ENCODE data around the gene KLHDC9. TPM values are rescaled to one million over a fixed set of nuclear protein-coding genes. Genes with fewer than 3 reads are reported as not detected.
A peak's percentile ranks its signal among the peaks of the same experiment; 100 is the strongest.

Gene KLHDC9
- total RNA-seq, 1 donor from 2014 or later = 6.5 TPM

GRCh38 chr1:161083748-161084596 is 14.2 kb upstream of the KLHDC9 start:
- TF ChIP-seq CTCF (conservative IDR thresholded peaks at IDR 0.05; ENCODE audit: low read depth, low read length) = no peak
- DNase-seq (ENCODE audit: low read depth) = no peak
- H3K4me3 ChIP-seq (ENCODE audit: low read depth, low read length) = no peak overlapping the region

GRCh38 chr1:161084597-161084988 is 13.6 kb upstream of the KLHDC9 start:
- DNase-seq (ENCODE audit: low read depth) = no peak
- no peak for TF ChIP-seq CTCF (conservative IDR thresholded peaks at IDR 0.05; ENCODE audit: low read depth, low read length)

GRCh38 chr1:161085165-161085564 is 13.0 kb upstream of the KLHDC9 start:
- DNase-seq (ENCODE audit: low read depth) = no peak
- TF ChIP-seq CTCF (conservative IDR thresholded peaks at IDR 0.05; ENCODE audit: low read depth, low read length) = no peak
- H3K4me3 ChIP-seq (ENCODE audit: low read depth, low read length) = no peak overlapping the region

More at GRCh38 chr1:161084597-161084988, 13.6 kb upstream of the KLHDC9 start:
- H3K4me3 ChIP-seq (ENCODE audit: low read depth, low read length) = no peak overlapping the region

GRCh38 chr1:161086457-161086856 is 11.7 kb upstream of the KLHDC9 start:
- no peak for TF ChIP-seq CTCF (conservative IDR thresholded peaks at IDR 0.05; ENCODE audit: low read depth, low read length)
- DNase-seq (ENCODE audit: low read depth) = no peak
- no peak overlapping the region for H3K4me3 ChIP-seq (ENCODE audit: low read depth, low read length)

GRCh38 chr1:161088587-161089110 is 9.5 kb upstream of the KLHDC9 start:
- TF ChIP-seq CTCF (conservative IDR thresholded peaks at IDR 0.05; ENCODE audit: low read depth, low read length) = no peak
- H3K4me3 ChIP-seq (ENCODE audit: low read depth, low read length) = no peak overlapping the region
- DNase-seq (ENCODE audit: low read depth) = peak; percentile 29

- H3K4me3 ChIP-seq (ENCODE audit: low read depth, low read length) = no peak within 1 kb of the TSS
- TF ChIP-seq CTCF (conservative IDR thresholded peaks at IDR 0.05; ENCODE audit: low read depth, low read length) = no peak
- DNase-seq (ENCODE audit: low read depth) = no peak
Observed at GRCh38 chr1:161089251-161089924, 8.8 kb upstream of the KLHDC9 start, which contains the start of gene NECTIN4. NECTIN4 (minus strand) TSS chr1:161089558; CDS start chr1:161089296, 262 bp downstream.
